IMR-90 (cell line): ENCODE measurements around the gene INPP5A. TPM values are rescaled to one million over a fixed set of nuclear protein-coding genes. Genes with fewer than 3 reads are reported as not detected.

ENCODE experiments used
- ATAC-seq: fragments of 200-7000 bp; cut with Tn5 transposase; 2 replicates; pipeline ENCODE4 v1.9.1; 2020; ENCODE audit warnings: low read depth, mild to moderate bottlenecking, moderate library complexity
- BruUV-seq: library from RNA; stranded (reverse); fragments of 400-500 nt; replicated peaks from 2 replicates; lab custom pipeline; 2021; lab: Mats Ljungman, UMichigan
- CTCF ChIA-PET: fragments of 300-600 bp; formaldehyde crosslinking; extraction: SDS; loops from one replicate; lab custom pipeline; 2021; ENCODE audit warnings: antibody characterized with exemption; lab: Yijun Ruan, JAX
- POLR2A ChIA-PET: fragments of 300-600 bp; sonication (Branson Sonifier 250); formaldehyde crosslinking; loops from one replicate; lab custom pipeline; 2022; ENCODE audit warnings: antibody characterized with exemption; ENCODE audit not compliant: unreplicated experiment; lab: Charles Lee
- DNase-seq: peaks from one replicate; pipeline ENCODE4 v3.0.0; 2013
- H2AFZ ChIP-seq: replicated peaks from 2 replicates; pipeline ENCODE3; 2013; ENCODE audit warnings: low read length, mild to moderate bottlenecking; ENCODE audit not compliant: poor library complexity
- H2AK5ac ChIP-seq: 2 replicates; pipeline ENCODE4 v1.6.1; 2013; ENCODE audit warnings: low read depth, low read length, inconsistent platforms
- H2AK9ac ChIP-seq: replicated peaks from 2 replicates; pipeline ENCODE3; 2013; ENCODE audit warnings: mild to moderate bottlenecking, low read depth, low read length, moderate library complexity; ENCODE audit not compliant: poor library complexity
- H2BK120ac ChIP-seq: 2 replicates; pipeline ENCODE4 v1.6.1; 2013; ENCODE audit warnings: low read depth, low read length, inconsistent platforms
- H2BK15ac ChIP-seq: 3 replicates; pipeline ENCODE4 v1.6.1; 2013; ENCODE audit warnings: low read depth, low read length, inconsistent platforms
- H2BK20ac ChIP-seq: 2 replicates; pipeline ENCODE4 v1.6.1; 2013; ENCODE audit warnings: low read depth, mild to moderate bottlenecking, inconsistent platforms, low read length, moderate library complexity
- H2BK5ac ChIP-seq: 2 replicates; pipeline ENCODE4 v1.6.1; 2013; ENCODE audit warnings: mild to moderate bottlenecking, low read depth, low read length, inconsistent platforms; ENCODE audit not compliant: poor library complexity, severe bottlenecking
- H3K14ac ChIP-seq: replicated peaks from 2 replicates; pipeline ENCODE4 v1.6.1; 2013; ENCODE audit warnings: low read depth, low read length, inconsistent platforms
- H3K18ac ChIP-seq: 2 replicates; pipeline ENCODE4 v1.6.1; 2013; ENCODE audit warnings: low read depth, low read length, control low read depth
- H3K23ac ChIP-seq: 2 replicates; pipeline ENCODE4 v1.6.1; 2013; ENCODE audit warnings: low read depth, low read length, inconsistent platforms
- H3K27ac ChIP-seq: 2 replicates; pipeline ENCODE4 v1.5.1; 2013; ENCODE audit warnings: mild to moderate bottlenecking, control low read depth, low read length; ENCODE audit not compliant: insufficient read depth
- H3K27me3 ChIP-seq: 2 replicates; pipeline ENCODE4 v1.6.1; 2013; ENCODE audit warnings: low read length; ENCODE audit not compliant: control insufficient read depth, insufficient read depth
- H3K36me3 ChIP-seq: 2 replicates; pipeline ENCODE4 v1.6.1; 2013; ENCODE audit warnings: low read length, mixed read lengths; ENCODE audit not compliant: control insufficient read depth, insufficient read depth
- H3K4ac ChIP-seq: 2 replicates; pipeline ENCODE4 v1.6.1; 2013; ENCODE audit warnings: low read depth, low read length, inconsistent platforms
- H3K4me1 ChIP-seq: 2 replicates; pipeline ENCODE4 v1.6.1; 2013; ENCODE audit warnings: low read length, mixed read lengths; ENCODE audit not compliant: control insufficient read depth, insufficient read depth
- H3K4me2 ChIP-seq: 2 replicates; pipeline ENCODE4 v1.6.1; 2013; ENCODE audit warnings: low read depth, mild to moderate bottlenecking, control low read depth, low read length, moderate library complexity
- H3K4me3 ChIP-seq: 2 replicates; pipeline ENCODE4 v1.5.1; 2013; ENCODE audit warnings: low read depth, mild to moderate bottlenecking, control low read depth, low read length, moderate library complexity; ENCODE audit not compliant: insufficient read depth
- H3K56ac ChIP-seq: 2 replicates; pipeline ENCODE4 v1.6.1; 2013; ENCODE audit warnings: low read length, inconsistent platforms; ENCODE audit not compliant: insufficient read depth; ENCODE audit errors: extremely low read depth
- H3K79me1 ChIP-seq, 2 experiments: 2 replicates each; pipeline ENCODE4 v1.6.1; 2013; ENCODE audit warnings: low read length in 2 of 2, inconsistent platforms in 1 of 2, low read depth in 1 of 2
- H3K9ac ChIP-seq: 2 replicates; pipeline ENCODE4 v1.6.1; 2013; ENCODE audit warnings: low read depth, low read length, control low read depth
- H3K9me1 ChIP-seq: 2 replicates; pipeline ENCODE4 v1.6.1; 2013; ENCODE audit warnings: low read length, inconsistent platforms; ENCODE audit not compliant: insufficient read depth
- H3K9me3 ChIP-seq: 2 replicates; pipeline ENCODE4 v1.6.1; 2013; ENCODE audit warnings: low read length; ENCODE audit not compliant: control insufficient read depth, insufficient read depth
- H4K20me1 ChIP-seq: 2 replicates; pipeline ENCODE4 v1.6.1; 2013; ENCODE audit warnings: low read length, inconsistent platforms; ENCODE audit not compliant: insufficient read depth
- H4K5ac ChIP-seq: 2 replicates; pipeline ENCODE4 v1.6.1; 2013; ENCODE audit warnings: mild to moderate bottlenecking, low read depth, low read length, control low read depth
- H4K8ac ChIP-seq, 2 experiments: 2 replicates each; pipeline ENCODE4 v1.6.1; 2013; ENCODE audit warnings: low read depth in 2 of 2, low read length in 2 of 2, control low read depth in 1 of 2, inconsistent platforms in 1 of 2
- H4K91ac ChIP-seq: 2 replicates; pipeline ENCODE4 v1.6.1; 2013; ENCODE audit warnings: low read depth, low read length, inconsistent platforms; ENCODE audit not compliant: insufficient read depth
- CEBPB ChIP-seq: IDR thresholded peaks from 2 replicates; pipeline ENCODE4 v1.6.1; 2012; ENCODE audit warnings: low read depth, low read length, improper control_type of control experiment
- CHD1 ChIP-seq: IDR thresholded peaks from 2 replicates; pipeline ENCODE4 v1.6.1; 2012; ENCODE audit warnings: low read depth, low read length, improper control_type of control experiment
- FOS ChIP-seq: fragments of 150-350 bp; IDR thresholded peaks from 2 replicates; pipeline ENCODE4 v1.6.1; 2016; ENCODE audit warnings: low read depth, low read length
- MAFK ChIP-seq: IDR thresholded peaks from 2 replicates; pipeline ENCODE4 v1.6.1; 2012; ENCODE audit warnings: low read depth, low read length, improper control_type of control experiment
- MXI1 ChIP-seq: IDR thresholded peaks from 2 replicates; pipeline ENCODE4 v1.6.1; 2012; ENCODE audit warnings: low read depth, mild to moderate bottlenecking, low read length, moderate library complexity, borderline replicate concordance
- RAD21 ChIP-seq: IDR thresholded peaks from 2 replicates; pipeline ENCODE4 v1.6.1; 2012; ENCODE audit warnings: low read length, improper control_type of control experiment
- SMC3 ChIP-seq: fragments of 150-350 bp; IDR thresholded peaks from 2 replicates; pipeline ENCODE4 v1.6.1; 2016; ENCODE audit warnings: low read depth, mild to moderate bottlenecking, antibody characterized with exemption, low read length, moderate library complexity
- WGBS, 2 experiments: methylation state at CpG; one replicate each; pipeline versions ENCODE4 v1.1.5 to v1.1.7; 2013; ENCODE audit warnings: missing lambda C conversion rate in 2 of 2; ENCODE audit not compliant: insufficient read length in 1 of 2; ENCODE audit errors: extremely low coverage in 2 of 2; 5-methylcytosine and 5-hydroxymethylcytosine counted together
- dilution Hi-C: fragments of 300-500 bp; cut with HindIII; formaldehyde crosslinking; loops from one replicate; pipeline ENCODE4 v1.14.3; 2018; ENCODE audit warnings: low sequenced_read_pairs; ENCODE audit not compliant: unreplicated experiment
- in situ Hi-C: fragments of 300-500 bp; cut with MboI; formaldehyde crosslinking; loops from 3 replicates; pipeline ENCODE4 v1.14.3; 2019; ENCODE audit warnings: low sequenced_read_pairs, inconsistent platforms, mixed read lengths
- intact Hi-C: fragments of 100-400 bp; cut with micrococcal nuclease; formaldehyde crosslinking; loops from 2 replicates; pipeline ENCODE4 v1.10.0; 2022
- polyA plus RNA-seq, 3 experiments: library from polyadenylated mRNA; depleted of rRNA; stranded (reverse); fragments of >200 nt; gene quantifications; 2 replicates each; pipeline ENCODE4 v1.2.3, GENCODE V29; 2012; ENCODE audit warnings: low replicate concordance in 1 of 3
- total RNA-seq: library from RNA; depleted of rRNA; stranded (reverse); fragments of >200 nt; gene quantifications from 2 replicates; pipeline ENCODE4 v1.2.3, GENCODE V29; 2012

The INPP5A gene
- total and polyA plus RNA-seq, 2 of the 4 experiments (the other 2 are of a cell fraction) = 21.4 to 36.7 TPM

DNA sequence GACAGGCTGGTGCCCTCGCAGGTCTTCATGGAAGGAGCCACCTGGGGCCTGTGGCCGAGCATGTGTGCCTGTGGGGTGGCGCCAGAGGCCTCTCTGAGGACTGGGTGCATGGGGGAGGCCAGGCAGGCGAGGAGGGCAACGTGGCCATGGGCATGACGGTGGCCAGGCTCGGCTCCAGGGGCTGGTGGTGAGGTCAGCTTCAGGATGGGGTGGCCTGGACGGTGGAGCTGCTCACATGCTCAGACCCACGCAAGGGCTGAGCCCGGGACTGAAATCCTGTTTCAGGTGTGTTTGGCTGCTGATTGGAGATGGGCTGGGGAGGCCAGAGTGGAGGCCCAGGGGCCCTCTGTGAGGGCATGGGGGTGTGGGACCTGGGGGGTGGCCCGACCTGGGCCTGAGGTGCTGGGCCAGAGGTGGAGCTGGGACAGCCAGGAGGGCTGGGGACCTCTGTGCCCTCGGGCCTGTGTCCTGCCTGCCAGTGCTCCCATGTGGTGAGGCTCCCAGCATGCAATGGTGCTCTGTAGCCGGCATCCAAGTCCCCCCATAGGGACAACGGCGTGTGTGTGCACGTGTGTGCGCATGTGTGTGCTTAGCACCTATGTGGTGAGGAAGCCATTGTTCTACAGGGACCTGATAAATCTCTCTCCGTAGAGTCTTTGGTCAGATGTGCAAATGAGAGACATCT lies 71.1 kb downstream of the INPP5A start:
- intact Hi-C loops = no loop called here
- peaks cover 74% of the 10 kb centered on the region for H4K20me1 ChIP-seq
- no TSS peak for BruUV-seq

More for the DNA sequence above, 71.1 kb downstream of the INPP5A start:
- TF ChIP-seq CEBPB (no peak), SMC3 (no peak), RAD21 (no peak), MXI1 (no peak), MAFK (no peak), CHD1 (no peak), FOS (no peak)
- no peak for DNase-seq
- Histone ChIP-seq H3K4ac (no peak overlapping the region), H3K9me3 (no peaks in the 10 kb centered on the region), H3K9ac (no peak overlapping the region), H2BK15ac (no peak overlapping the region), H2AK9ac (no peak overlapping the region), H3K18ac (no peak overlapping the region), H2AFZ (no peak overlapping the region), H3K56ac (no peak overlapping the region), H3K14ac (no peak overlapping the region), H3K4me2 (no peak overlapping the region), H2BK20ac (no peak overlapping the region), H3K4me3 (no peak overlapping the region), H3K36me3 (no peaks in the 10 kb centered on the region), H3K9me1 (peaks cover 3% of the 10 kb centered on the region; the same call in 1 of the 2 replicates), H3K27ac (no peak overlapping the region), H4K5ac (no peak overlapping the region), H3K23ac (no peak overlapping the region), H3K79me1 (peaks cover 18 to 38% of the 10 kb centered on the region in 2 experiments; a peak in 3 of 4 replicates), H3K27me3 (no peaks in the 10 kb centered on the region), H2AK5ac (no peak overlapping the region), H2BK120ac (no peak overlapping the region), H2BK5ac (no peak overlapping the region), H4K8ac (no peak overlapping the region), H4K91ac (no peak overlapping the region), H3K4me1 (peaks cover 11% of the 10 kb centered on the region; the same call in 1 of the 2 replicates)
- dilution Hi-C loops = no loop called here
- no peak for ATAC-seq
- POLR2A ChIA-PET = no interaction called here
- in situ Hi-C loops = no loop called here
- CTCF ChIA-PET = no interaction called here
- WGBS, 2 experiments = 86% methylated on average over 7 of the region's 18 CpGs; no CpG with 5 or more reads in 1 of the 2 experiments
